ENCODE results near the gene REEP6. TPM values are rescaled to one million over a fixed set of nuclear protein-coding genes. Genes with fewer than 3 reads are reported as not detected.

Gene REEP6
- total and polyA plus RNA-seq, 7 donors, result 0.23 to 2.0 (median 1.3) TPM

DNA sequence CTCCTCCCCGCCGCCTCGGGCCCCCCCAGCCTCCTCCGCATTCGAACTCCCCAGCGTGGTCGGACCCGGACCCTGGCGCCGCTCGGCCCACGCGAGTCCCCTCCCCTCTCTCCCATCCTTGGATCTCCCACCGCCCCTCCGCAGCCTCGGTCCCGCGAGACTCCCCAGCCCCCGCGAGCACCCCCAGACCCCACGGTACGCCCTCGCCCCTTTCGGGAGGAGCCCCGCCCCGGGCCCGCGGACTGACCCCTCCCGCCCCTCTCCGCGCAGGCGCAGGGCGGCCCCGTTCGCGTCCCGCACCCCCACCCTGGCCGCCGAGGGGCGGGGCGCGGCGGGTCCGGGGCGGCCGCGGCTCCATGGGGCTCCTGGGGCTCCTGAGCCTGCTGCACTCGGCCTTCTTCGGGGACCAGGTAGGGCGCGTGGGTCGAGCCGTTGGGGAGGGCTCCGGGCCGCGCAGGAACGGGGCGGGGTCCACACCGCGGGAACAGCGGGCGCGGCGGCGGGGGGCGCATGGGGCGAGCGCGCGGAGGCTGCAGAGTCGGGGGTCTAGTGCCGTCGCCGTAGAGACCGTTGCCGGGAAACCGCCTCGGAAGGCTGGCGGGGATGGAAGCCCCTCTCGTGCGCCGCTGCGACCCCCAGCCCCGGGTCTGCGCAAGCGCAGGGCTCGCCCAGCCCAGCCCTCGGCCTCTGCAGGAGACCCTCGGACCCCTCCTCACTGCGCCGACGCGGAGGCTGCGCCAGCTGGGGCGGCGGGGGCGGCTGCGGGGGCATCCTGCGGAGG, 44.9 kb upstream of the REEP6 start:
- 0 to 2% (median 1%) methylated on average over 30 to 99 of the region's 99 CpGs for WGBS, 3 donors
- Histone ChIP-seq H3K4me1 (no peaks in the 10 kb centered on the region), H3K9me3 (no peaks in the 10 kb centered on the region), H3K27ac (no peak overlapping the region), H3K27me3 (ENCODE audit: insufficient read depth in 3 of 3, low read length in 2 of 3) (peaks cover 0 to 57% (median 38%) of the 10 kb centered on the region in 3 donors), H3K4me3 (peak overlapping the region; percentile 53), H3K36me3 (ENCODE audit: insufficient read depth in 1 of 2, low read depth in 1 of 2) (peaks cover 9 to 19% of the 10 kb centered on the region in 2 donors)
- ATAC-seq (no peak), DNase-seq (no peak)
- intact Hi-C loops (cut with DNase I), result loop anchor here in 1 of 2 donors (1.0 to 10.0 kb wide), 3 partner anchors 26 to 161 kb away; partner anchors contain the start of gene EFNA2
- TF ChIP-seq, protein P1, sequence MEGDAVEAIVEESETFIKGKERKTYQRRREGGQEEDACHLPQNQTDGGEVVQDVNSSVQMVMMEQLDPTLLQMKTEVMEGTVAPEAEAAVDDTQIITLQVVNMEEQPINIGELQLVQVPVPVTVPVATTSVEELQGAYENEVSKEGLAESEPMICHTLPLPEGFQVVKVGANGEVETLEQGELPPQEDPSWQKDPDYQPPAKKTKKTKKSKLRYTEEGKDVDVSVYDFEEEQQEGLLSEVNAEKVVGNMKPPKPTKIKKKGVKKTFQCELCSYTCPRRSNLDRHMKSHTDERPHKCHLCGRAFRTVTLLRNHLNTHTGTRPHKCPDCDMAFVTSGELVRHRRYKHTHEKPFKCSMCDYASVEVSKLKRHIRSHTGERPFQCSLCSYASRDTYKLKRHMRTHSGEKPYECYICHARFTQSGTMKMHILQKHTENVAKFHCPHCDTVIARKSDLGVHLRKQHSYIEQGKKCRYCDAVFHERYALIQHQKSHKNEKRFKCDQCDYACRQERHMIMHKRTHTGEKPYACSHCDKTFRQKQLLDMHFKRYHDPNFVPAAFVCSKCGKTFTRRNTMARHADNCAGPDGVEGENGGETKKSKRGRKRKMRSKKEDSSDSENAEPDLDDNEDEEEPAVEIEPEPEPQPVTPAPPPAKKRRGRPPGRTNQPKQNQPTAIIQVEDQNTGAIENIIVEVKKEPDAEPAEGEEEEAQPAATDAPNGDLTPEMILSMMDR (IDR thresholded peaks at IDR 0.05), result no peak

DNA sequence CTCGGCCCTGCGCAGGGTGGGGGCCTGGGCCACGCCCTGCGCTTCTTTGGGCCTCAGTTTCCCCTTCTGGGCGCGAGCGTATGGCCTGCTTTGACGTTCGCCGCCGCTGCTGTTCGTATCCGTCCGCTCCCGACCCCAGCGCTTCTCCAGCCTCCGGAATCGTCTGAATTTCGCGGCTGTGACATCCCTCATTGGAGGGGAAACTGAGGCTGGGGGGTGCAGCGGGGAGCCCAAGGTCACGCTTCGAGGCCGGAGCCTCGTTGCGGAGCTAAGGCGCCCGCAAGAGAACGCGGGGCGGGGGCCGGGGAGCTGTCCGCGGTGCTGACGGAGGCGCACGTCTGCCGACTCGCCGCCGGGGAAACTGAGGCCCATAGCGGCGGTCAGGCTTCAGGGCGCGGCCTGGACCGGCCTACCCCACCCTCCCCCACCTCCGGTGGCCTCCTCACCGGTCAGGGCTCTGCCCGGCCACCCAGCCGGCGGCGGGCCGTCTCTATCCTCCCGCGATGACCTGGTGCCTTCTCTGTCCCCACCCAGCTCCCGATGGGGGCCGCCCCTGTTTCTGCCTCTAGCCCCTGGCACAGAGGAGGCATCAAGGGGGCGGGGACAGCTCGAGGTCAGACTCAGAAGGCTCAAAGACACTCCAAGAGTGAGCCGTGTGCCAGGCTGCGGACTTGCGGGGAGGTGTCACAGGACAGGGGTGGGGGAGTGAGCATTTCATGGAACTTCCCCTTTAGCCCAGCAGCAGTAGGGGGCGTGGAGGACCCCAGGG, 44.1 kb upstream of the REEP6 start:
- Histone ChIP-seq H3K27me3 (ENCODE audit: insufficient read depth in 3 of 3, low read length in 2 of 3) (peaks cover 0 to 64% (median 44%) of the 10 kb centered on the region in 3 donors), H3K27ac (no peak overlapping the region), H3K4me3 (peak overlapping the region; percentile 53), H3K9me3 (no peaks in the 10 kb centered on the region), H3K4me1 (no peaks in the 10 kb centered on the region), H3K36me3 (ENCODE audit: insufficient read depth in 1 of 2, low read depth in 1 of 2) (peaks cover 4 to 12% of the 10 kb centered on the region in 2 donors)
- intact Hi-C loops (cut with DNase I), result loop anchor here in 1 of 2 donors (1.0 to 10.0 kb wide), 3 partner anchors 25 to 162 kb away; partner anchors contain the start of gene EFNA2
- no peak for DNase-seq
- WGBS, 3 donors, result 3 to 4% (median 4%) methylated on average over 45 to 63 of the region's 63 CpGs
- TF ChIP-seq, protein P1 (IDR thresholded peaks at IDR 0.05), result no peak
- no peak for ATAC-seq

DNA sequence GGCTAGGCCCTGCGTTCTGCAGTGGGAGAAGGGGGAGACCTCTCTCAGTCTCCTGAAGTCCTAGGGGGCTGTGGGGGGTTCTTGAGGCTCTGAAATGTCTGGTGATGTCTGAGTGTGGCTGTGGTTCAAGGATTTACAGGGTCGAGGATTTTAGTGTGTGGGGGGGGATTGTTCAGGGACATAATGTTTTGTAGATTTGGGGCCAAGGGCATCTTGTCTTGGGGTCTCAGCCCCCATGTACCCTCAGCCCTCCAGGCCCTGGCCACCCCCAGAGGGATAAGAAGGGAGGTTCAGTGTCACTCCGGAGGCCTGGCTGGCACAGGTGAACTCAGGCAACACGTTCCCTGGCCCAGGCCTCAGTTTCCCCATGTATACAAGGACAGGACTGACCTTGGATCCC, 43.5 kb upstream of the REEP6 start:
- intact Hi-C loops (cut with DNase I), result loop anchor here in 1 of 2 donors (5.0 to 10.0 kb wide), 2 partner anchors 130 to 163 kb away; partner anchors contain the start of gene EFNA2
- Histone ChIP-seq H3K27ac (no peak overlapping the region), H3K36me3 (ENCODE audit: insufficient read depth in 1 of 2, low read depth in 1 of 2) (peaks cover 0 to 5% of the 10 kb centered on the region in 2 donors), H3K27me3 (ENCODE audit: insufficient read depth in 3 of 3, low read length in 2 of 3) (peaks cover 0 to 70% (median 49%) of the 10 kb centered on the region in 3 donors), H3K4me3 (no peak overlapping the region), H3K4me1 (no peaks in the 10 kb centered on the region), H3K9me3 (no peaks in the 10 kb centered on the region)
- TF ChIP-seq, protein P1 (IDR thresholded peaks at IDR 0.05), result no peak
- DNase-seq (no peak), ATAC-seq (no peak)
- WGBS, 3 donors, result 27 to 39% (median 29%) methylated on average over 4 of the region's 4 CpGs

DNA sequence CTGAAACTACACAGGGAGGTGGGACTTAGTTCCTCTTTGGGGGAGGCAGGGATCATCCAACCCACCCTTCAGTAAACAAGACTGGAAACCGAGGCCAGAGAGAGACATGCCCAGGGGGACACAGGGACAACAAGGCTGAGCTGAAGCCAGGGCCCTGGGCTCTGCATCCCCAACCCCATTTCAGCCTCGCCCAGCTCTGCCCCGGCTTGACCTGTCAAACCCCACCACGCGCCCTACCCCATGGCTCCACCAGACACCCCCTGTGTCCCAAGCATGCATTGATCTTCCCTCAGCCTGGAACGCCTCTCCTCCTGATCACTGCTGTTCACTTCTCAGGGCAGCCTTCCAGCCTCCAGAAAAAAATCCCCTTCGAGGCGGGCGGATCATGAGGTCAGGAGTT, 43.0 kb upstream of the REEP6 start:
- intact Hi-C loops (cut with DNase I), result loop anchor here in 1 of 2 donors (5.0 to 10.0 kb wide), 2 partner anchors 131 to 163 kb away; partner anchors contain the start of gene EFNA2
- peaks cover 0 to 74% (median 53%) of the 10 kb centered on the region in 3 donors for H3K27me3 ChIP-seq (ENCODE audit: insufficient read depth in 3 of 3, low read length in 2 of 3)
- ATAC-seq (no peak), DNase-seq (no peak)
- no peaks in the 10 kb centered on the region for H3K4me1 ChIP-seq
- peaks cover 0 to 1% of the 10 kb centered on the region in 2 donors for H3K36me3 ChIP-seq (ENCODE audit: insufficient read depth in 1 of 2, low read depth in 1 of 2)
- WGBS, 3 donors, result 72 to 86% (median 82%) methylated on average over 9 of the region's 9 CpGs
- H3K27ac ChIP-seq, result no peak overlapping the region
- no peak overlapping the region for H3K4me3 ChIP-seq
- TF ChIP-seq, protein P1 (IDR thresholded peaks at IDR 0.05), result no peak
- no peaks in the 10 kb centered on the region for H3K9me3 ChIP-seq

Measured in psoas muscle (tissue), 8 donors.